SU-DHL-6 (cell line): ENCODE data around the gene CCDC34.
"Not testable (repeated sequence)": the region's sequence is repeated elsewhere in the genome, so short reads cannot be mapped to it uniquely, and the experiment has no call there.

Experiments used
- H2AFZ ChIP-seq: fragments of 200-600 bp; sonication (generic); 2 replicates; pipeline ENCODE4 v1.6.1; 2014; ENCODE audit warnings: low read depth, mild to moderate bottlenecking, moderate library complexity, mixed read lengths, antibody characterized with exemption, low read length; ENCODE audit not compliant: severe bottlenecking
- H3F3A ChIP-seq: fragments of 200-600 bp; shearing (Covaris generic); 2 replicates; pipeline ENCODE4 v1.6.0; 2016; ENCODE audit warnings: antibody characterized with exemption, mild to moderate bottlenecking; ENCODE audit not compliant: insufficient read depth
- H3K27ac ChIP-seq: fragments of 200-600 bp; sonication (generic); 2 replicates; pipeline ENCODE4 v1.5.1; 2016; ENCODE audit warnings: low read depth, mild to moderate bottlenecking, low read length, moderate library complexity, mixed read lengths
- H3K27me3 ChIP-seq: fragments of 200-600 bp; sonication (generic), shearing (Covaris generic); 2 replicates; pipeline ENCODE4 v1.6.0; 2014; ENCODE audit warnings: mild to moderate bottlenecking, low read length
- H3K36me3 ChIP-seq: fragments of 200-600 bp; sonication (generic); 2 replicates; pipeline ENCODE4 v1.6.1; 2014; ENCODE audit warnings: mild to moderate bottlenecking, low read length, mixed read lengths
- H3K4me2 ChIP-seq: fragments of 300-600, 200-600 bp; shearing (Covaris generic), sonication (generic); 2 replicates; pipeline ENCODE4 v1.6.0; 2014; ENCODE audit warnings: low read length, low read depth, mild to moderate bottlenecking; ENCODE audit not compliant: poor library complexity, severe bottlenecking
- H3K4me3 ChIP-seq: fragments of 200-600 bp; sonication (generic); 2 replicates; pipeline ENCODE4 v1.5.1; 2014; ENCODE audit warnings: antibody characterized with exemption, low read length, mild to moderate bottlenecking, mixed read lengths; ENCODE audit not compliant: insufficient read depth, poor library complexity, severe bottlenecking
- H3K79me2 ChIP-seq: fragments of 200-600 bp; sonication (generic); 2 replicates; pipeline ENCODE4 v1.6.1; 2014; ENCODE audit warnings: mild to moderate bottlenecking, low read length, moderate library complexity; ENCODE audit not compliant: insufficient read depth
- H3K9ac ChIP-seq: fragments of 200-600 bp; sonication (generic); 2 replicates; pipeline ENCODE4 v1.7.0; 2014; ENCODE audit warnings: mild to moderate bottlenecking, low read length
- H3K9me2 ChIP-seq: fragments of 200-600 bp; sonication (generic); replicated peaks from 2 replicates; pipeline ENCODE4 v1.6.1; 2014; ENCODE audit warnings: low read length; ENCODE audit not compliant: insufficient read depth
- H3K9me3 ChIP-seq: fragments of 200-600 bp; sonication (generic); 2 replicates; pipeline ENCODE4 v1.6.1; 2014; ENCODE audit warnings: low read length, mixed read lengths; ENCODE audit not compliant: insufficient read depth
- H4K20me1 ChIP-seq: fragments of 200-600 bp; sonication (generic); 2 replicates; pipeline ENCODE4 v1.6.1; 2014; ENCODE audit warnings: low read depth, mild to moderate bottlenecking, antibody characterized with exemption, low read length, moderate library complexity, mixed read lengths
- EZH2phosphoT487 ChIP-seq: fragments of 200-600 bp; sonication (generic), shearing (Covaris generic); conservative IDR thresholded peaks from 2 replicates; pipeline ENCODE4 v1.6.1; 2018; ENCODE audit warnings: mild to moderate bottlenecking, antibody characterized with exemption, low read length, moderate library complexity, mixed read lengths
- TF ChIP-seq, protein P1 (sequence below): fragments of 200-600 bp; sonication (generic); IDR thresholded peaks from one replicate; pipeline ENCODE4 v1.5.1; 2017; ENCODE audit warnings: antibody characterized with exemption, mild to moderate bottlenecking, low read length, moderate library complexity; ENCODE audit not compliant: insufficient read depth, poor library complexity, severe bottlenecking

CCDC34 gene

DNA sequence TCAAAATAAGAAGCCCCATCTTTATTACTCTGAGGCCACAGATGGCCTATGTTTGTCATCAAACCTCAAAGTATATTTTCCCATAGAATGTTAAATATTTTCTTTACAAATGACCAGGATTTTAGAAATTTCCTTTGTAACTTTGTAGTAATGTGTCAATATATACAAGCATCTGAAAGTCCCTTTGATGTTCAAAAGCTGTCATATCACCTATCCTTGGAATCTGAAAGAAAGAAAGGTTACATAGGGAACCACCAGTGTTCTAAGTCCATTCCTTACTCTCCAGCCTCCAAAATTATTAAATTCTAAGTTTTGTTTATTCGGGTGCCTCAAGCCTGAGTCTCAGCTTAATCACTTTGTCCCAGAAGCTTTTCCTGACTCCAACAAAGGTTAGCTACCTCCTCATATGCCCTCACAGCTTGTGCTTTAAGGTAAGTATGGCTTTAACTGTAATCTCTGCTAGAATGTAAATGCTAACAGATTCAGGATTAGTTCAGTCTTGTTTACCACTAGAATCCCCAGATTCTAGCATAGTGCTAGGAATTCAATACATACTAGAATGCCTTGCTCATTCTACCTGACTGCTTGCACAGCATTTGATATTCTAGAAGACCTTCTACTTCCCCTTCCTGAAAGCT lies 32.3 kb downstream of the CCDC34 start:
- TF ChIP-seq, protein P1, sequence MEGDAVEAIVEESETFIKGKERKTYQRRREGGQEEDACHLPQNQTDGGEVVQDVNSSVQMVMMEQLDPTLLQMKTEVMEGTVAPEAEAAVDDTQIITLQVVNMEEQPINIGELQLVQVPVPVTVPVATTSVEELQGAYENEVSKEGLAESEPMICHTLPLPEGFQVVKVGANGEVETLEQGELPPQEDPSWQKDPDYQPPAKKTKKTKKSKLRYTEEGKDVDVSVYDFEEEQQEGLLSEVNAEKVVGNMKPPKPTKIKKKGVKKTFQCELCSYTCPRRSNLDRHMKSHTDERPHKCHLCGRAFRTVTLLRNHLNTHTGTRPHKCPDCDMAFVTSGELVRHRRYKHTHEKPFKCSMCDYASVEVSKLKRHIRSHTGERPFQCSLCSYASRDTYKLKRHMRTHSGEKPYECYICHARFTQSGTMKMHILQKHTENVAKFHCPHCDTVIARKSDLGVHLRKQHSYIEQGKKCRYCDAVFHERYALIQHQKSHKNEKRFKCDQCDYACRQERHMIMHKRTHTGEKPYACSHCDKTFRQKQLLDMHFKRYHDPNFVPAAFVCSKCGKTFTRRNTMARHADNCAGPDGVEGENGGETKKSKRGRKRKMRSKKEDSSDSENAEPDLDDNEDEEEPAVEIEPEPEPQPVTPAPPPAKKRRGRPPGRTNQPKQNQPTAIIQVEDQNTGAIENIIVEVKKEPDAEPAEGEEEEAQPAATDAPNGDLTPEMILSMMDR, result no peak
- TF ChIP-seq EZH2phosphoT487, result no peak

DNA sequence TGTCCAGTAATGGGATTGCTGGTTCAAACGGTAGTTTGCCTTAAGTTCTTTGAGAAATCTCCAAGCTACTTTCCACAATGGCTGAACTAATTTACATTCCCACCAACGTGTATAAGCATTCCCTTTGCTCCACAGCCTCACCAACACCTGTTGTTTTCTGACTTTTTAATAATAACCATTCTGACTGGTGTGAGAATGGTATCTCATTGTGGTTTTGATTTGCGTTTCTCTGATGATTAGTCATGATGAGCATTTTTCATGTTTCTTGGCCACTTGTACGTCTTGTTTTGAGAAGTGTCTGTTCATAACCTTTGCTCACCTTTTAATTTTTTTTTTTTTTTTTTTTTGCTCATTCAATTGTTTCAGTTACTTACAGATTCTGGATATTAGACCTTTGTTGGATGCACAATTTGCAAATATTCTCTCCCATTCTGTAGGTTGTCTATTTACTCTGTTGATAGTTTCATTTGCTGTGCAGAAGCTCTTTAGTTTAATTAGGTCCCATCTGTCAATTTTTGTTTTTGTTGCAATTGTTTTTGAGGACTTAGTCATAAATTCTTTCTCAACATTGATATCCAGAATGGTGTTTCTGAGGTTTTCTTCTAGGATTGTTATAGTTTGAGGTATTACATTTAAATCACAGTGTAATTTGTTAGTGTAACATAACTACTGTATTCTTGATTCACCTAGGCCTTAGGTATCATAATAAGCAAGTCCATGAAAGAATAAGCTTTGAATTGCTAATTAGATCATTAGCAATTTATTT lies 33.0 kb downstream of the CCDC34 start:
- Histone ChIP-seq H3F3A (no peaks in the 10 kb centered on the region), H3K4me2 (no peak overlapping the region), H3K9me2 (no peaks in the 10 kb centered on the region), H3K9me3 (no peaks in the 10 kb centered on the region), H2AFZ (no peak overlapping the region), H3K27me3 (no peaks in the 10 kb centered on the region), H3K27ac (no peak overlapping the region), H3K79me2 (no peaks in the 10 kb centered on the region), H3K4me3 (no peak overlapping the region), H3K36me3 (no peaks in the 10 kb centered on the region), H4K20me1 (no peaks in the 10 kb centered on the region), H3K9ac (no peak overlapping the region)
- TF ChIP-seq EZH2phosphoT487, result no peak
- TF ChIP-seq, protein P1, result no peak

More for the DNA sequence above, 32.3 kb downstream of the CCDC34 start:
- no peaks in the 10 kb centered on the region for H3K79me2 ChIP-seq
- no peaks in the 10 kb centered on the region for H3K27me3 ChIP-seq
- H3K27ac ChIP-seq, result no peak overlapping the region
- H3K9me3 ChIP-seq, result no peaks in the 10 kb centered on the region
- no peak overlapping the region for H3K9ac ChIP-seq
- no peak overlapping the region for H2AFZ ChIP-seq
- no peak overlapping the region for H3K4me2 ChIP-seq
- no peaks in the 10 kb centered on the region for H4K20me1 ChIP-seq
- H3K9me2 ChIP-seq, result no peaks in the 10 kb centered on the region
- H3K36me3 ChIP-seq, result no peaks in the 10 kb centered on the region
- H3F3A ChIP-seq, result no peaks in the 10 kb centered on the region
- H3K4me3 ChIP-seq, result no peak overlapping the region

DNA sequence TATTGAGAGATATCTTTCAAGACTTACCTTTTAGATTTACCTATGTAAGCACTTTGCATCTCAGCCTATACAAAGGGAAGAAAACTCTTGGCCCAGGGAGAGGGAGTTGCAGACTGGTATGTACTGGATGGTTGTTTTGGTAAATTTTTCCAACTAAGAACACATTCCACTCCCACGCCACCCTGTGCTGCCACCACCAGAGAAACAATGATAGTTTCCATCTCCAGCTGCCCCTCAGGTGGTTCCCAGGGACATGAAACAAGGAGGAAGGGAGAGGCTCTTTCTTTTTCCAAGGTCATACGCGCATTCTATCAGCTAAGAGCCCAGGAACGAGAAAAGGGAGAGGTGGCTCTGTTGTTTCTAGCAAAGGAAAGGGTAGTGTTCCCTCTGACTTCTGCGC lies 34.4 kb downstream of the CCDC34 start:
- TF ChIP-seq EZH2phosphoT487, result no peak
- TF ChIP-seq, protein P1, result no peak
- H3K27ac ChIP-seq, result no peak overlapping the region

DNA sequence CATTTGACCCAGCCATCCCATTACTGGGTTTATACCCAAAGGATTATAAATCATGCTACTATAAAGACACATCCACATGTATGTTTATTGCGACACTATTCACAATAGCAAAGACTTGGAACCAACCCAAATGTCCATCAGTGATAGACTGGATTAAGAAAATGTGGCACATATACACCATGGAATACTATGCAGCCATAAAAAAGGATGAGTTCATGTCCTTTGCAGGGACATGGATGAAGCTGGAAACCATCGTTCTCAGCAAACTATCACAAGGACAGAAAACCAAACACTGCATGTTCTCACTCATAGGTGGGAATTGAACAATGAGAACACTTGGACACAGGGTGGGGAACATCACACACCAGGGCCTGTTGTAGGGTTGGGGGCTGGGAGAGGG lies 36.0 kb downstream of the CCDC34 start:
- H3K27me3 ChIP-seq, result not testable (repeated sequence)

More for the DNA sequence above, 34.4 kb downstream of the CCDC34 start:
- Histone ChIP-seq H4K20me1 (no peaks in the 10 kb centered on the region), H3K27me3 (no peaks in the 10 kb centered on the region), H3K9me3 (no peaks in the 10 kb centered on the region), H3K79me2 (no peaks in the 10 kb centered on the region), H3K9me2 (no peaks in the 10 kb centered on the region), H3K9ac (no peak overlapping the region), H3K36me3 (no peaks in the 10 kb centered on the region), H2AFZ (no peak overlapping the region), H3F3A (no peaks in the 10 kb centered on the region), H3K4me3 (no peak overlapping the region), H3K4me2 (no peak overlapping the region)

DNA sequence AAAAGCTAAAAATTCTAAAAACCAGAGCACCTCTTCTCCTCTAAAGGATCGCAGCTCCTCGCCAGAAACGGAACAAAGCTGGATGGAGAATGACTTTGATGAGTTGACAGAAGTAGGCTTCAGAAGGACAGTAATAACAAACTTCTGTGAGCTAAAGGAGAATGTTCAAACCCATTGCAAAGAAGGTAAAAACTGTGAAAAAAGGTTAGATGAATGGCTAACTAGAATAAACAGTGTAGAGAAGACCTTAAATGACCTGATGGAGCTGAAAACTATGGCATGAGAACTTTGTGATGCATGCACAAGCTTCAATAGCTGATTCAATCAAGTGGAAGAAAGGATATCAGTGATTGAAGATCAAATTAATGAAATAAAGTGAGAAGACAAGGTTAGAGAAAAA lies 40.8 kb downstream of the CCDC34 start:
- not testable (repeated sequence) for H3K9ac ChIP-seq, H3K9me2 ChIP-seq, H3K79me2 ChIP-seq, H2AFZ ChIP-seq, H3K27me3 ChIP-seq, H3K4me2 ChIP-seq, H3F3A ChIP-seq, H3K27ac ChIP-seq, H3K36me3 ChIP-seq, H3K4me3 ChIP-seq, H3K9me3 ChIP-seq, H4K20me1 ChIP-seq

More for the DNA sequence above, 36.0 kb downstream of the CCDC34 start:
- H3F3A ChIP-seq, H3K4me2 ChIP-seq, H3K79me2 ChIP-seq, H3K36me3 ChIP-seq, H2AFZ ChIP-seq, H3K9me2 ChIP-seq, H3K9me3 ChIP-seq, H3K4me3 ChIP-seq, H3K9ac ChIP-seq, H3K27ac ChIP-seq, H4K20me1 ChIP-seq: not testable (repeated sequence)
